ENCODE measurements around the gene LIPM. TPM values are rescaled to one million over a fixed set of nuclear protein-coding genes. Genes with fewer than 3 reads are reported as not detected.
A peak's percentile ranks its signal among the peaks of the same experiment; 100 is the strongest.

The LIPM gene
- total RNA-seq, 3 donors from 2014 or later (not counting 1 experiment from before 2014, with no cell fraction given) = not detected

DNA sequence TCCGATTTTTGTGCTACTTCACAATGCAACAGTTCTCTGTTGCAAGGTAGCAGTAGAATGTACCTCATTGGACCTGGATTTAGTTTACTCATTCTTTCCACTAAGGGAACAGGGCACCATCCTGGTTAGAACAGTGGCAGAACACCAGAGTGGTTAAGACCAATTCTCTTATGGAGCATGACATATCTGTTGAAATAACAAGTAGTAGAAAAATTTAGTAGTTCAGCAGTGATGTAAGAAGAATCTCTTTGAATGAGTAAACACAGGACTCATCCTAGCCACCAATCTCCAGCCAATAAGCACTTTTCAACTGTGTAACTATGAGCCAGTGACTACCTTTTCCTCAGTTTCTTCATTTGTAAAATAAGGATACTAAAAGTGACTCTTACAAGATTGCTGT, 46.7 kb downstream of the LIPM start:
- Histone ChIP-seq H3K27ac (ENCODE audit: low read length) (no peak overlapping the region), H3K9me3 (ENCODE audit: control insufficient read depth, insufficient read depth, low read length) (no peaks in the 10 kb centered on the region), H3K27me3 (ENCODE audit: control insufficient read depth, insufficient read depth, low read length) (no peaks in the 10 kb centered on the region), H3K36me3 (ENCODE audit: control insufficient read depth, insufficient read depth, low read length) (no peaks in the 10 kb centered on the region), H3K4me1 (ENCODE audit: control insufficient read depth, insufficient read depth, low read length) (no peaks in the 10 kb centered on the region), H3K4me3 (ENCODE audit: low read length) (no peak overlapping the region)
- Mint-ChIP-seq H3K4me3 (no peak overlapping the region), H3K27me3 (ENCODE audit: low read depth in 2 of 2) (peaks cover 6 to 17% of the 10 kb centered on the region in 2 donors), H3K36me3 (no peaks in the 10 kb centered on the region), H3K27ac (no peak overlapping the region), H3K4me1 (no peaks in the 10 kb centered on the region), H3K9me3 (no peaks in the 10 kb centered on the region)
- 100% methylated on average over 1 of the region's 1 CpG for WGBS (ENCODE audit: insufficient coverage)
- DNase-seq (no peak), ATAC-seq (no peak)
- TF ChIP-seq, protein P1, sequence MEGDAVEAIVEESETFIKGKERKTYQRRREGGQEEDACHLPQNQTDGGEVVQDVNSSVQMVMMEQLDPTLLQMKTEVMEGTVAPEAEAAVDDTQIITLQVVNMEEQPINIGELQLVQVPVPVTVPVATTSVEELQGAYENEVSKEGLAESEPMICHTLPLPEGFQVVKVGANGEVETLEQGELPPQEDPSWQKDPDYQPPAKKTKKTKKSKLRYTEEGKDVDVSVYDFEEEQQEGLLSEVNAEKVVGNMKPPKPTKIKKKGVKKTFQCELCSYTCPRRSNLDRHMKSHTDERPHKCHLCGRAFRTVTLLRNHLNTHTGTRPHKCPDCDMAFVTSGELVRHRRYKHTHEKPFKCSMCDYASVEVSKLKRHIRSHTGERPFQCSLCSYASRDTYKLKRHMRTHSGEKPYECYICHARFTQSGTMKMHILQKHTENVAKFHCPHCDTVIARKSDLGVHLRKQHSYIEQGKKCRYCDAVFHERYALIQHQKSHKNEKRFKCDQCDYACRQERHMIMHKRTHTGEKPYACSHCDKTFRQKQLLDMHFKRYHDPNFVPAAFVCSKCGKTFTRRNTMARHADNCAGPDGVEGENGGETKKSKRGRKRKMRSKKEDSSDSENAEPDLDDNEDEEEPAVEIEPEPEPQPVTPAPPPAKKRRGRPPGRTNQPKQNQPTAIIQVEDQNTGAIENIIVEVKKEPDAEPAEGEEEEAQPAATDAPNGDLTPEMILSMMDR (IDR thresholded peaks at IDR 0.05) = no peak
- intact Hi-C loops (cut with micrococcal nuclease) = no loop called here

DNA sequence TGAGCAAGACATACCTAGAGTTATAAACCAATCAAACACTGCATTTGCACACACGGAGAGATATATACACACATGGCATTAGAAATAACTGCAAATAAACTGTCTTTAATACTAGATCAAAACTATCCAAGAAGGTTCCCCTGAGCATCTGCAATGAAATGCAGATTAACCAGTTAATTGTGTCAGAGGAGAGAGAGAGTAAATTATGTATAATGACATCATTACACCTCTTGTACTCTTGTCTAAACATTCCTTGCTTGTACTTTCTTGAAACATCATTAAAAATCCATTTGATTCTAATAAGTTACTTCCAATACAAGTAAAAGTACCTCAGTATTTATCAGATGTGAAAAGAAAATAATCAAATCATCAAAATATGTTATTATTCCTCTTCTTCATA, 48.2 kb downstream of the LIPM start:
- intact Hi-C loops (cut with micrococcal nuclease) = no loop called here
- Mint-ChIP-seq H3K27ac (no peak overlapping the region), H3K27me3 (ENCODE audit: low read depth in 2 of 2) (peaks cover 4 to 8% of the 10 kb centered on the region in 2 donors), H3K36me3 (no peaks in the 10 kb centered on the region), H3K4me1 (no peaks in the 10 kb centered on the region), H3K4me3 (no peak overlapping the region), H3K9me3 (no peaks in the 10 kb centered on the region)
- TF ChIP-seq, protein P1 (IDR thresholded peaks at IDR 0.05) = no peak
- 100% methylated on average over 1 of the region's 1 CpG for WGBS (ENCODE audit: insufficient coverage)
- H3K4me3 ChIP-seq (ENCODE audit: low read length) = no peak overlapping the region
- no peaks in the 10 kb centered on the region for H3K9me3 ChIP-seq (ENCODE audit: control insufficient read depth, insufficient read depth, low read length)
- DNase-seq (no peak), ATAC-seq (no peak)
- no peaks in the 10 kb centered on the region for H3K36me3 ChIP-seq (ENCODE audit: control insufficient read depth, insufficient read depth, low read length)
- H3K27ac ChIP-seq (ENCODE audit: low read length) = no peak overlapping the region
- no peaks in the 10 kb centered on the region for H3K27me3 ChIP-seq (ENCODE audit: control insufficient read depth, insufficient read depth, low read length)
- H3K4me1 ChIP-seq (ENCODE audit: control insufficient read depth, insufficient read depth, low read length) = no peaks in the 10 kb centered on the region

GRCh38 chr10:88851706-88852105, 49.2 kb downstream of the LIPM start, which contains the start of gene ANKRD22:
Gene ANKRD22 (minus strand): TSS chr10:88851844. CDS start chr10:88851607, 237 bp downstream.
- Histone ChIP-seq H3K4me1 (ENCODE audit: control insufficient read depth, insufficient read depth, low read length) (no peaks in the 10 kb centered on the region), H3K27ac (ENCODE audit: low read length) (no peak within 1 kb of the TSS), H3K27me3 (ENCODE audit: control insufficient read depth, insufficient read depth, low read length) (no peaks in the 10 kb centered on the region), H3K36me3 (ENCODE audit: control insufficient read depth, insufficient read depth, low read length) (no peaks in the 10 kb centered on the region), H3K9me3 (ENCODE audit: control insufficient read depth, insufficient read depth, low read length) (no peaks in the 10 kb centered on the region), H3K4me3 (ENCODE audit: low read length) (no peak within 1 kb of the TSS)
- 56% methylated on average over 5 of the region's 5 CpGs for WGBS (ENCODE audit: insufficient coverage)
- TF ChIP-seq, protein P1 (IDR thresholded peaks at IDR 0.05) = no peak
- Mint-ChIP-seq H3K36me3 (no peaks in the 10 kb centered on the region), H3K9me3 (no peaks in the 10 kb centered on the region), H3K27ac (no peak within 1 kb of the TSS), H3K4me3 (no peak within 1 kb of the TSS), H3K27me3 (ENCODE audit: low read depth in 2 of 2) (peaks cover 3 to 6% of the 10 kb centered on the region in 2 donors), H3K4me1 (no peaks in the 10 kb centered on the region)
- DNase-seq (no peak), ATAC-seq (peak in 1 of 3 donors; percentile 48)
- intact Hi-C loops (cut with micrococcal nuclease) = no loop called here

- Mint-ChIP-seq H3K4me3 (no peak overlapping the region), H3K36me3 (no peaks in the 10 kb centered on the region), H3K9me3 (no peaks in the 10 kb centered on the region), H3K27ac (no peak overlapping the region), H3K4me1 (no peaks in the 10 kb centered on the region), H3K27me3 (ENCODE audit: low read depth in 2 of 2) (peaks cover 3 to 11% of the 10 kb centered on the region in 2 donors)
- Histone ChIP-seq H3K27ac (ENCODE audit: low read length) (no peak overlapping the region), H3K4me3 (ENCODE audit: low read length) (no peak overlapping the region), H3K27me3 (ENCODE audit: control insufficient read depth, insufficient read depth, low read length) (no peaks in the 10 kb centered on the region), H3K4me1 (ENCODE audit: control insufficient read depth, insufficient read depth, low read length) (no peaks in the 10 kb centered on the region), H3K9me3 (ENCODE audit: control insufficient read depth, insufficient read depth, low read length) (no peaks in the 10 kb centered on the region), H3K36me3 (ENCODE audit: control insufficient read depth, insufficient read depth, low read length) (no peaks in the 10 kb centered on the region)
- WGBS (ENCODE audit: insufficient coverage) = 96% methylated on average over 4 of the region's 4 CpGs
- intact Hi-C loops (cut with micrococcal nuclease) = no loop called here
- TF ChIP-seq, protein P1 (IDR thresholded peaks at IDR 0.05) = no peak
- DNase-seq (no peak), ATAC-seq (no peak)
These were observed 49.8 kb downstream of the LIPM start for GRCh38 chr10:88852327-88852726.

Measured in natural killer cell (primary cell).